Measurements from ENCODE around the gene SDSL.

SDSL gene

GRCh38 chr12:113396828-113397496 is 25.2 kb upstream of the SDSL start:
- no peak for DNase-seq (ENCODE audit: low read depth in 2 of 2)

- no peak for DNase-seq (ENCODE audit: low read depth in 2 of 2)
Observed at GRCh38 chr12:113397497-113398197, 24.5 kb upstream of the SDSL start.

GRCh38 chr12:113398346-113399290 is 23.6 kb upstream of the SDSL start:
- no peak for DNase-seq (ENCODE audit: low read depth in 2 of 2)

- DNase-seq (ENCODE audit: low read depth in 2 of 2), result no peak
Observed at GRCh38 chr12:113399490-113399889, 22.7 kb upstream of the SDSL start.

- DNase-seq (ENCODE audit: low read depth in 2 of 2), result no peak
Observed at GRCh38 chr12:113400362-113400761, 21.8 kb upstream of the SDSL start.

GRCh38 chr12:113401066-113402000 is 20.8 kb upstream of the SDSL start:
- no peak for DNase-seq (ENCODE audit: low read depth in 2 of 2)

- no peak for DNase-seq (ENCODE audit: low read depth in 2 of 2)
Observed at GRCh38 chr12:113402586-113403260, 19.5 kb upstream of the SDSL start.

GRCh38 chr12:113403435-113404415 is 18.5 kb upstream of the SDSL start, which contains the start of gene SDS:
TSS of gene SDS (minus strand) at chr12:113403887. CDS start at chr12:113399708, 4,179 bp downstream.
- DNase-seq (ENCODE audit: low read depth in 2 of 2), result no peak

GRCh38 chr12:113405694-113406093 is 16.5 kb upstream of the SDSL start:
- no peak for DNase-seq (ENCODE audit: low read depth in 2 of 2)

GRCh38 chr12:113407931-113408600 is 14.1 kb upstream of the SDSL start:
- DNase-seq (ENCODE audit: low read depth in 2 of 2), result no peak

- no peak for DNase-seq (ENCODE audit: low read depth in 2 of 2)
Observed at GRCh38 chr12:113408756-113409298, 13.4 kb upstream of the SDSL start.

- DNase-seq (ENCODE audit: low read depth in 2 of 2), result no peak
Observed at GRCh38 chr12:113409462-113410124, 12.6 kb upstream of the SDSL start.

GRCh38 chr12:113413488-113413939 is 8.7 kb upstream of the SDSL start:
- DNase-seq (ENCODE audit: low read depth in 2 of 2), result no peak

GRCh38 chr12:113414519-113415038 is 7.6 kb upstream of the SDSL start:
- no peak for DNase-seq (ENCODE audit: low read depth in 2 of 2)

- DNase-seq (ENCODE audit: low read depth in 2 of 2), result no peak
Observed at GRCh38 chr12:113416091-113416754, 6.0 kb upstream of the SDSL start.

- DNase-seq (ENCODE audit: low read depth in 2 of 2), result no peak
Observed at GRCh38 chr12:113418213-113418879, 3.8 kb upstream of the SDSL start.
